ENCODE results near the gene TCF19. TPM values are rescaled to one million over a fixed set of nuclear protein-coding genes. Genes with fewer than 3 reads are reported as not detected.

The TCF19 gene
- total and polyA plus RNA-seq, 10 of the 15 experiments (the other 5 are each of a cell fraction or from before 2014, with no cell fraction given) = 7.7 to 103 (median 53.3) TPM

DNA sequence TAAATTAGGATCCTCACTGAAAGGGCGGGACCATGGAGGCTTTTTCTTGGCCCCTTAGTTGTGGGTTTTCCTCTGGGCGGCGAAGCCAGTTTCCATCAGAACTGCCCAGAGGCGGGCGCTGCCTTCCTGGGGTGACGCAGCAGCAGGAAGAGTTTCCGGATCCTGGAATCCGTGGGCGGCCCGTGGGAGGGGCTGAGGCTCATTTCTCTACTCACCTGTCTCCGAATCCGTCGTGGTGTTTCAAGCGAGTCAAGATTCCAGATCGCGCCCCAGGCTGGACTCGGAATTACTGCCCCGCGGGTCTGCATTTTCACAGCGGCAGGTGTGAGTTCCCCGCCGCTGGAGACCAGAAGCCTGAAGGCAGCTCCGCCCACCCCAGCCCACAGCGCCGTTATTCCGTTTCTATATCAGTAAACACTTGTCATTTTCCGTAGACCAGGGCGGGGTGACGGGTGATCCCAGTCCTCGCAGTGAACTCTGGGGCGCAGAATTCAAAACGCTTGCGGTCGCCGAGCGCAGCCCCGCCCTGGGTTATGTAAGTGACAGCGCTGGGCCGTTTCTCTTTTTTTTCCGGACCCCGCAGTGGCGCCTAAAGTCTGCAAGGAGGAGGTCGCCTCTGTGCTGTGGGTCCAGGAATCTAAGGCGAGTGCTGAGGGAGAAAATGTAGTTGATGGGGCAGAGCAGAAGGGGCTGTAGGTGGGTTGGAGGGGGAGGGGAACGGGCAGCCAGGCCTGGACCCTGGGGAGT, 39.3 kb downstream of the TCF19 start:
- ChIA-PET CTCF (interaction anchor here (0.7 to 14.6 kb wide), 20 partner anchors 9 to 203 kb away, joined by 3 to 326 read pairs (median 4); partner anchors contain the start of gene PSORS1C2), RAD21 (ENCODE audit: unreplicated experiment) (interaction anchor here (1.0 to 5.4 kb wide), 8 partner anchors 32 to 315 kb away, joined by 3 to 84 read pairs (median 4); partner anchors contain the start of gene CCHCR1), POLR2A (interaction anchor here (0.6 to 2.2 kb wide), 3 partner anchors 75 to 426 kb away, joined by 4 to 9 read pairs (median 6); no protein-coding TSS in a partner anchor), SMC1A (ENCODE audit: uncharacterized antibody, unreplicated experiment) (interaction anchor here (0.7 to 2.8 kb wide), 9 partner anchors 40 to 171 kb away, joined by 3 to 35 read pairs (median 5); no protein-coding TSS in a partner anchor)
- peak overlapping the region; percentile 97 for H3K27ac ChIP-seq (ENCODE audit: control insufficient read depth, insufficient read depth)
- H3K4me2 ChIP-seq (ENCODE audit: control insufficient read depth, insufficient read depth) = peak overlapping the region; percentile 67
- FAIRE-seq (peak; percentile 71), DNase-seq (ENCODE audit: low read depth, low spot score) (peak; percentile 69), ATAC-seq (peak; percentile 84)
- H3K4me3 ChIP-seq = peak overlapping the region; percentile 87
- intact Hi-C loops (cut with micrococcal nuclease; ENCODE audit: unreplicated experiment) (loop anchor here (1.0 to 2.0 kb wide), 2 partner anchors 75 to 170 kb away; partner anchors contain the start of gene HLA-C), in situ Hi-C loops (cut with MboI) (loop anchor here (5.0 kb wide), 2 partner anchors 70 to 170 kb away; no protein-coding TSS in a partner anchor)
- H4K20me1 ChIP-seq (ENCODE audit: control insufficient read depth, insufficient read depth) = no peaks in the 10 kb centered on the region
- under 1% methylated on average over 39 of the region's 45 CpGs for WGBS (ENCODE audit: insufficient coverage, insufficient replicate concordance, low lambda C conversion rate, missing lambda C conversion rate)
- H3K4me1 ChIP-seq (ENCODE audit: control insufficient read depth, insufficient read depth, low read length) = peaks cover 15% of the 10 kb centered on the region
- H3K9ac ChIP-seq (ENCODE audit: control insufficient read depth, insufficient read depth, low read length) = peak overlapping the region; percentile 98
- H3K36me3 ChIP-seq (ENCODE audit: control insufficient read depth in 2 of 2, insufficient read depth in 2 of 2, low read length in 1 of 2) = no peaks in the 10 kb centered on the region; a peak in 1 of 4 replicates
- BruUV-seq (replicated peaks) = TSS peak; percentile 94
- peaks cover 31% of the 10 kb centered on the region for H3K79me2 ChIP-seq (ENCODE audit: control insufficient read depth, insufficient read depth, low read length)
- H3K27me3 ChIP-seq (replicated peaks in 1 of 2; ENCODE audit: control insufficient read depth in 2 of 2, insufficient read depth in 2 of 2, low read length in 1 of 2) = no peaks in the 10 kb centered on the region
- H2AFZ ChIP-seq (ENCODE audit: control insufficient read depth, low read depth, low read length) = peak overlapping the region; percentile 57
- H3K9me3 ChIP-seq (replicated peaks; ENCODE audit: control insufficient read depth, insufficient read depth, low read length) = no peaks in the 10 kb centered on the region; the same call in 2 of the 3 replicates
- no peak for TF ChIP-seq PAX8 (IDR thresholded peaks at IDR 0.05)
- TF ChIP-seq, protein P1, sequence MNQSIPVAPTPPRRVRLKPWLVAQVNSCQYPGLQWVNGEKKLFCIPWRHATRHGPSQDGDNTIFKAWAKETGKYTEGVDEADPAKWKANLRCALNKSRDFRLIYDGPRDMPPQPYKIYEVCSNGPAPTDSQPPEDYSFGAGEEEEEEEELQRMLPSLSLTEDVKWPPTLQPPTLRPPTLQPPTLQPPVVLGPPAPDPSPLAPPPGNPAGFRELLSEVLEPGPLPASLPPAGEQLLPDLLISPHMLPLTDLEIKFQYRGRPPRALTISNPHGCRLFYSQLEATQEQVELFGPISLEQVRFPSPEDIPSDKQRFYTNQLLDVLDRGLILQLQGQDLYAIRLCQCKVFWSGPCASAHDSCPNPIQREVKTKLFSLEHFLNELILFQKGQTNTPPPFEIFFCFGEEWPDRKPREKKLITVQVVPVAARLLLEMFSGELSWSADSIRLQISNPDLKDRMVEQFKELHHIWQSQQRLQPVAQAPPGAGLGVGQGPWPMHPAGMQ (IDR thresholded peaks at IDR 0.05; ENCODE audit: borderline replicate concordance) = no peak
- TF ChIP-seq CHD4 (IDR thresholded peaks at IDR 0.05) = no peak
- TF ChIP-seq, protein P2, sequence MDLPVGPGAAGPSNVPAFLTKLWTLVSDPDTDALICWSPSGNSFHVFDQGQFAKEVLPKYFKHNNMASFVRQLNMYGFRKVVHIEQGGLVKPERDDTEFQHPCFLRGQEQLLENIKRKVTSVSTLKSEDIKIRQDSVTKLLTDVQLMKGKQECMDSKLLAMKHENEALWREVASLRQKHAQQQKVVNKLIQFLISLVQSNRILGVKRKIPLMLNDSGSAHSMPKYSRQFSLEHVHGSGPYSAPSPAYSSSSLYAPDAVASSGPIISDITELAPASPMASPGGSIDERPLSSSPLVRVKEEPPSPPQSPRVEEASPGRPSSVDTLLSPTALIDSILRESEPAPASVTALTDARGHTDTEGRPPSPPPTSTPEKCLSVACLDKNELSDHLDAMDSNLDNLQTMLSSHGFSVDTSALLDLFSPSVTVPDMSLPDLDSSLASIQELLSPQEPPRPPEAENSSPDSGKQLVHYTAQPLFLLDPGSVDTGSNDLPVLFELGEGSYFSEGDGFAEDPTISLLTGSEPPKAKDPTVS (IDR thresholded peaks at IDR 0.05; ENCODE audit: low read depth, low read length) = no peak
- no peak for TF ChIP-seq CEBPB (IDR thresholded peaks at IDR 0.05; ENCODE audit: borderline replicate concordance in 1 of 2, low read depth in 2 of 2, low read length in 2 of 2)
- TF ChIP-seq NR2F1 (conservative IDR thresholded peaks at IDR 0.05) = peak; percentile 39; the same call in 1 of the 2 replicates
- TF ChIP-seq MEF2A (IDR thresholded peaks at IDR 0.05; ENCODE audit: insufficient read depth, low read depth, low read length) = no peak
- TF ChIP-seq, protein P3, sequence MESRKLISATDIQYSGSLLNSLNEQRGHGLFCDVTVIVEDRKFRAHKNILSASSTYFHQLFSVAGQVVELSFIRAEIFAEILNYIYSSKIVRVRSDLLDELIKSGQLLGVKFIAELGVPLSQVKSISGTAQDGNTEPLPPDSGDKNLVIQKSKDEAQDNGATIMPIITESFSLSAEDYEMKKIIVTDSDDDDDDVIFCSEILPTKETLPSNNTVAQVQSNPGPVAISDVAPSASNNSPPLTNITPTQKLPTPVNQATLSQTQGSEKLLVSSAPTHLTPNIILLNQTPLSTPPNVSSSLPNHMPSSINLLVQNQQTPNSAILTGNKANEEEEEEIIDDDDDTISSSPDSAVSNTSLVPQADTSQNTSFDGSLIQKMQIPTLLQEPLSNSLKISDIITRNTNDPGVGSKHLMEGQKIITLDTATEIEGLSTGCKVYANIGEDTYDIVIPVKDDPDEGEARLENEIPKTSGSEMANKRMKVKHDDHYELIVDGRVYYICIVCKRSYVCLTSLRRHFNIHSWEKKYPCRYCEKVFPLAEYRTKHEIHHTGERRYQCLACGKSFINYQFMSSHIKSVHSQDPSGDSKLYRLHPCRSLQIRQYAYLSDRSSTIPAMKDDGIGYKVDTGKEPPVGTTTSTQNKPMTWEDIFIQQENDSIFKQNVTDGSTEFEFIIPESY (IDR thresholded peaks at IDR 0.05) = no peak
- peak; percentile 96 for TF ChIP-seq IKZF1 (conservative IDR thresholded peaks at IDR 0.05)
- TF ChIP-seq SMC3 (IDR thresholded peaks at IDR 0.05; ENCODE audit: borderline replicate concordance, low read length) = no peak
- no peak for TF ChIP-seq RELA (IDR thresholded peaks at IDR 0.05; ENCODE audit: borderline replicate concordance, partially characterized antibody)
- TF ChIP-seq, protein P4, sequence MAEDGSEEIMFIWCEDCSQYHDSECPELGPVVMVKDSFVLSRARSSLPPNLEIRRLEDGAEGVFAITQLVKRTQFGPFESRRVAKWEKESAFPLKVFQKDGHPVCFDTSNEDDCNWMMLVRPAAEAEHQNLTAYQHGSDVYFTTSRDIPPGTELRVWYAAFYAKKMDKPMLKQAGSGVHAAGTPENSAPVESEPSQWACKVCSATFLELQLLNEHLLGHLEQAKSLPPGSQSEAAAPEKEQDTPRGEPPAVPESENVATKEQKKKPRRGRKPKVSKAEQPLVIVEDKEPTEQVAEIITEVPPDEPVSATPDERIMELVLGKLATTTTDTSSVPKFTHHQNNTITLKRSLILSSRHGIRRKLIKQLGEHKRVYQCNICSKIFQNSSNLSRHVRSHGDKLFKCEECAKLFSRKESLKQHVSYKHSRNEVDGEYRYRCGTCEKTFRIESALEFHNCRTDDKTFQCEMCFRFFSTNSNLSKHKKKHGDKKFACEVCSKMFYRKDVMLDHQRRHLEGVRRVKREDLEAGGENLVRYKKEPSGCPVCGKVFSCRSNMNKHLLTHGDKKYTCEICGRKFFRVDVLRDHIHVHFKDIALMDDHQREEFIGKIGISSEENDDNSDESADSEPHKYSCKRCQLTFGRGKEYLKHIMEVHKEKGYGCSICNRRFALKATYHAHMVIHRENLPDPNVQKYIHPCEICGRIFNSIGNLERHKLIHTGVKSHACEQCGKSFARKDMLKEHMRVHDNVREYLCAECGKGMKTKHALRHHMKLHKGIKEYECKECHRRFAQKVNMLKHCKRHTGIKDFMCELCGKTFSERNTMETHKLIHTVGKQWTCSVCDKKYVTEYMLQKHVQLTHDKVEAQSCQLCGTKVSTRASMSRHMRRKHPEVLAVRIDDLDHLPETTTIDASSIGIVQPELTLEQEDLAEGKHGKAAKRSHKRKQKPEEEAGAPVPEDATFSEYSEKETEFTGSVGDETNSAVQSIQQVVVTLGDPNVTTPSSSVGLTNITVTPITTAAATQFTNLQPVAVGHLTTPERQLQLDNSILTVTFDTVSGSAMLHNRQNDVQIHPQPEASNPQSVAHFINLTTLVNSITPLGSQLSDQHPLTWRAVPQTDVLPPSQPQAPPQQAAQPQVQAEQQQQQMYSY (CRISPR knock-in tag; IDR thresholded peaks at IDR 0.05) = no peak
- TF ChIP-seq ASH2L (IDR thresholded peaks at IDR 0.05; ENCODE audit: borderline replicate concordance, low read depth) = no peak
- TF ChIP-seq HDAC6 (IDR thresholded peaks at IDR 0.05; ENCODE audit: unreplicated experiment) = peak; percentile 43

All from GM12878 (cell line).